ENCODE measurements around the gene BET1L. TPM values are rescaled to one million over a fixed set of nuclear protein-coding genes. Genes with fewer than 3 reads are reported as not detected.

BET1L gene
- total RNA-seq, 1 donor from 2014 or later, result 46.9 TPM

- H3K9me3 Mint-ChIP-seq, result no peaks in the 10 kb centered on the region
- no peaks in the 10 kb centered on the region for H3K27me3 Mint-ChIP-seq
- intact Hi-C loops (cut with micrococcal nuclease), result no loop called here
- peak overlapping the region; percentile 98 for H3K4me3 Mint-ChIP-seq
- H3K27ac Mint-ChIP-seq, result no peak overlapping the region
- no peak for DNase-seq
- peaks cover 67% of the 10 kb centered on the region for H3K36me3 Mint-ChIP-seq (ENCODE audit: low read depth)
- H3K4me1 Mint-ChIP-seq, result peaks cover 14% of the 10 kb centered on the region
These were observed 3.6 kb upstream of the BET1L start for GRCh38 chr11:210803-211180.

DNA sequence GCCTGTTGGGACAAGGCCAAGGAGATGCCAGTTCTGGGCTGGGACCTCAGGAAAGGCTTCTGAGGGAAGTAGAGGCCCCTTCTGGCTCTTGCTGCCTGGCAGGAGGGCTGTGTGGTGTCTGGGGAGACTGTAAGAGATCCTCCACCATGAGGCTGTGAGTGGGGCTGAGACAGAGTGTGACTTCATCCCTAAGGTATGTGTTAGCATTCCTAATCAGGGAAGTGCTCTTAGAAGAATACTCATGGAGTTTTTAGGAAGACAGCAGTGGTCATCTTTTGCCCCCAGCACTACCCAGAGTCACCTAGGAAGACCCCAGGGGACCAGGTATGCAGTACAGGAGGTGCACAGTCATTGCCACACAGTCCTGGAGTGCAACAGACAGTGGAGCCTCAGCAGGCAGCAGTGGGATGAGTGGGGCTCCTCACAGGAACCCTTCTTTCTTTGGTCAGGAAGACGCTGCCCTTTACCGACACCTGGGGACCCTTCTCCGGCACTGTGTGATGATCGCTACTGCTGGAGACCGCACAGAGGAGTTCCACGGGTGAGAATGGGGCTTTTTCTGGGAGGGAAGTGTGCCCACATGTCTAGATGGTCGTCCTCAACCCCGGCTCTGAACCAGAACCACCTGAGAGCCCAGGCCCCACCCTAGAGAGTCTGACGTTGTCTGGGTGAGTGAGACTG, 3.1 kb upstream of the BET1L start:
- intact Hi-C loops (cut with micrococcal nuclease), result no loop called here
- H3K4me3 Mint-ChIP-seq, result peak overlapping the region; percentile 98
- H3K9me3 Mint-ChIP-seq, result no peaks in the 10 kb centered on the region
- peaks cover 14% of the 10 kb centered on the region for H3K4me1 Mint-ChIP-seq
- no peak for DNase-seq
- no peaks in the 10 kb centered on the region for H3K27me3 Mint-ChIP-seq
- H3K36me3 Mint-ChIP-seq (ENCODE audit: low read depth), result peaks cover 68% of the 10 kb centered on the region
- peak overlapping the region; percentile 45 for H3K27ac Mint-ChIP-seq

GRCh38 chr11:209275-210121, 2.3 kb upstream of the BET1L start:
- peak overlapping the region; percentile 98 for H3K4me3 Mint-ChIP-seq
- peaks cover 69% of the 10 kb centered on the region for H3K36me3 Mint-ChIP-seq (ENCODE audit: low read depth)
- intact Hi-C loops (cut with micrococcal nuclease), result loop anchor here (5.0 kb wide), 2 partner anchors 148 to 208 kb away; no protein-coding TSS in a partner anchor
- no peaks in the 10 kb centered on the region for H3K9me3 Mint-ChIP-seq
- peak overlapping the region; percentile 100 for H3K27ac Mint-ChIP-seq
- no peaks in the 10 kb centered on the region for H3K27me3 Mint-ChIP-seq
- DNase-seq, result no peak
- peaks cover 16% of the 10 kb centered on the region for H3K4me1 Mint-ChIP-seq

- H3K4me3 Mint-ChIP-seq, result peak overlapping the region; percentile 98
- intact Hi-C loops (cut with micrococcal nuclease), result loop anchor here (1.0 to 5.0 kb wide), 3 partner anchors 103 to 208 kb away; no protein-coding TSS in a partner anchor
- H3K27me3 Mint-ChIP-seq, result no peaks in the 10 kb centered on the region
- peaks cover 17% of the 10 kb centered on the region for H3K4me1 Mint-ChIP-seq
- H3K9me3 Mint-ChIP-seq, result no peaks in the 10 kb centered on the region
- peaks cover 69% of the 10 kb centered on the region for H3K36me3 Mint-ChIP-seq (ENCODE audit: low read depth)
- H3K27ac Mint-ChIP-seq, result peak overlapping the region; percentile 100
- no peak for DNase-seq
These were observed 1.7 kb upstream of the BET1L start for GRCh38 chr11:208917-209260.

DNA sequence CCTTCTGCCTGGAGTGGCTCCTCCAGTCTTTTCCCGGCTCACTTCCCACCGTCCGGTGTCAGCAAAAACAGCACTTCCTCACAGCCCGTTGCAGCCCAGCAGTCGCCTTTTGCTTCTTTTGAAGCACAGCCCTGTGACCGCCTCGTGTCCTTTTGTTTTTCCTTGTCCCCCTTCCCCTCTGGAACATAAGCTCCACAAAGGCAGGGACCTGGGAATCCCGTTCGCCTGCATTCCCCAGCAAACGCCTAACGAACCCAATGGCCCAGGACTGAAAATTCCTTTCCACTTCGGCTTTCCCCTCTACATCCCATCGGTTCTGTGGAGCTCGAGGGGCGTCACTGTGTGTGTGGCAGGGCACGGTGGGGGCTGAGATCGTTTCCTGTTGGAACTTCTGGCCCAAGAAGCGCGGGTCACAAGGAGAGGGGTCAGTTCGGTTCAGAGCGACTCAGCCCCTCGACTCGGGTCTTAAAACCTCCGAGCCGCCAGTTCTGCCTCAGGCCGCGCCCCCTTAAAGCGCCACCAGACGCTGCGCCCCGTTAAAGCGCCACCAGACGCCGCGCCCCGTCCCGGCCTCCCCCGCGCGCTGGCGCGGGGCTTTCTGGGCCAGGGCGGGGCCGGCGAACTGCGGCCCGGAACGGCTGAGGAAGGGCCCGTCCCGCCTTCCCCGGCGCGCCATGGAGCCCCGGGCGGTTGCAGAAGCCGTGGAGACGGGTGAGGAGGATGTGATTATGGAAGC, 1.1 kb upstream of the BET1L start:
- Mint-ChIP-seq H3K27ac (peak overlapping the region; percentile 100), H3K36me3 (ENCODE audit: low read depth) (peaks cover 71% of the 10 kb centered on the region), H3K4me3 (peak overlapping the region; percentile 98), H3K27me3 (no peaks in the 10 kb centered on the region), H3K9me3 (no peaks in the 10 kb centered on the region), H3K4me1 (peaks cover 20% of the 10 kb centered on the region)
- intact Hi-C loops (cut with micrococcal nuclease), result loop anchor here (1.0 to 5.0 kb wide), 3 partner anchors 104 to 209 kb away; no protein-coding TSS in a partner anchor
- peak; percentile 96 for DNase-seq

GRCh38 chr11:207863-208180, 623 bp upstream of the BET1L start:
- Mint-ChIP-seq H3K9me3 (no peaks in the 10 kb centered on the region), H3K4me1 (peaks cover 24% of the 10 kb centered on the region), H3K27me3 (no peaks in the 10 kb centered on the region), H3K36me3 (ENCODE audit: low read depth) (peaks cover 71% of the 10 kb centered on the region), H3K4me3 (peak overlapping the region; percentile 98), H3K27ac (peak overlapping the region; percentile 100)
- no peak for DNase-seq
- intact Hi-C loops (cut with micrococcal nuclease), result loop anchor here (1.0 to 5.0 kb wide), 6 partner anchors 28 to 298 kb away; partner anchors contain the start of genes PSMD13 and SIRT3

DNA sequence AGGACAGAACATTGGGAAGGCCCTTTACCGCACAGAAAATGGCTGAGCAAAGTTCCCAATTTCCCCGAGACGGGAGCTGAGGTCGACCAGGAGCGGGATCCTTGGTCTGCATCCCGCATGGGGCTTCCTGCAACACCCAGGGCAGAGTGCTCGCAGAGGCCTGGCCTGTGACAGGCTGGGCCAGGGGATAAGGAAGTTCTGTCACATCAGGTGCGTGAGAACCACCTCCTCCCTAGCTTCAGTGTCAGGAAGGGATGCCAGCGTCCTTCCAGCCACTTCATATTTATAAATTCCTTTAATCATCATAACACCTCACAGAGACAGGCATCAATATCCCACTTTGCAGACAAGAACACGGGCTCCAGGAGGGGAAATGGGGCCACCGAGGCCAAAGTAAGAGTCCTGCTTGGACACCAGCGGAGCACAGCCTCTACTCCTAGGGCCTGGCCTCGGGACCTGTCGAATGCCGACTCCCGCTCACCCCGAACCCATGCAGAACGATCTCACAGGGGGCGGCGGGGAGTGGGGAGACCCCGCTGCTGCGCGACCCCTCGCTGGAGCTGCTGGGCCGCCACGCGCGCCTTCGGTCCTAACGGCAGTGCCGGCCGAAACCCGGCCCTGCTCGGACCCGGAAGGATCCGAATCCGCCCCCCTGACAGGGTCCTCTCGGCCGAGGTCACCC, 532 bp downstream of the BET1L start:
- Mint-ChIP-seq H3K4me1 (peaks cover 35% of the 10 kb centered on the region), H3K4me3 (peak overlapping the region; percentile 98), H3K36me3 (ENCODE audit: low read depth) (peaks cover 70% of the 10 kb centered on the region), H3K27ac (peak overlapping the region; percentile 100), H3K27me3 (no peaks in the 10 kb centered on the region), H3K9me3 (no peaks in the 10 kb centered on the region)
- no peak for DNase-seq
- intact Hi-C loops (cut with micrococcal nuclease), result loop anchor here (1.0 to 5.0 kb wide), 5 partner anchors 30 to 300 kb away; partner anchors contain the start of genes PSMD13 and SIRT3

GRCh38 chr11:206002-206384, 1.2 kb downstream of the BET1L start:
- H3K36me3 Mint-ChIP-seq (ENCODE audit: low read depth), result peaks cover 63% of the 10 kb centered on the region
- H3K4me1 Mint-ChIP-seq, result peaks cover 37% of the 10 kb centered on the region
- peak overlapping the region; percentile 100 for H3K27ac Mint-ChIP-seq
- no peaks in the 10 kb centered on the region for H3K27me3 Mint-ChIP-seq
- no peaks in the 10 kb centered on the region for H3K9me3 Mint-ChIP-seq
- intact Hi-C loops (cut with micrococcal nuclease), result loop anchor here (5.0 kb wide), 2 partner anchors 151 to 211 kb away; no protein-coding TSS in a partner anchor
- DNase-seq, result no peak
- H3K4me3 Mint-ChIP-seq, result peak overlapping the region; percentile 98

DNA sequence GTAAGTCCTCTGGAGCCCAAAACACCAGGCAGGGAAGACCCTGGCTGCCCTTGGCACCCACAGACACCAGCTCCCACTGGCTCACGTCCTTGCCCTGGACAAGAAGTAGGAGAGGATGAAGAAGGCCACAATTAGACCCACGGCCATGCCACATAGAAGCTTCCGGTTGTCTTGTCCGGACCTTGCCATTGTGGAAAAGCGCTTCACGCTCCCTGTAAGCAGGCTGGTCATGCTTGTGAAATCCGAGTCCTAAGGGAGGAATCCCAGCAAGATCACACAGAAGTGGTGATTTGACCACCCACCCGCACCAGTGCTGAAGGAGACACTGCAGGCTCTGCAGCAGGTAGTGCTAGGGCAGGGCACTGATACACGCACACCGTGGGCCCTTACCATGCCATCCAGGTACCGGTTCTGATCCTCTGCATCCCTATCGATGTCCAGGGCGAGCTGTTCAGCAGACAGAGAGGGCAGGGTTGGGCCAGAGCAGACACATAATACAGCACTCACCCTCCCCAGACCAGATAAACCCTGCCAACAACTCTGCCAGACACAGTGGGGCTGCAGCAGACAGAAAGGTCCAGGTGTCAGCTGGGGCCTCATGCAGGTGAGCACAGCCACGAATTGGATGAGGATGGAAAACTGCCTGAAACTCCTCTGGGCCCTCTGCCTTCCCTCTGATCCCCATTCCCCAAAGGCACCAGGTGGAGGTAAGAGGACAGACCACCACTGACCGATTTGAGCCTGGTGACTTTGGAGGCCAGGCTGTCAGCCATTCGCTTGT, 1.8 kb downstream of the BET1L start:
- H3K4me1 Mint-ChIP-seq, result peaks cover 37% of the 10 kb centered on the region
- no peaks in the 10 kb centered on the region for H3K27me3 Mint-ChIP-seq
- intact Hi-C loops (cut with micrococcal nuclease), result loop anchor here (5.0 kb wide), 2 partner anchors 152 to 212 kb away; no protein-coding TSS in a partner anchor
- DNase-seq, result no peak
- peaks cover 61% of the 10 kb centered on the region for H3K36me3 Mint-ChIP-seq (ENCODE audit: low read depth)
- H3K4me3 Mint-ChIP-seq, result peak overlapping the region; percentile 98
- peak overlapping the region; percentile 34 for H3K27ac Mint-ChIP-seq
- H3K9me3 Mint-ChIP-seq, result no peaks in the 10 kb centered on the region

DNA sequence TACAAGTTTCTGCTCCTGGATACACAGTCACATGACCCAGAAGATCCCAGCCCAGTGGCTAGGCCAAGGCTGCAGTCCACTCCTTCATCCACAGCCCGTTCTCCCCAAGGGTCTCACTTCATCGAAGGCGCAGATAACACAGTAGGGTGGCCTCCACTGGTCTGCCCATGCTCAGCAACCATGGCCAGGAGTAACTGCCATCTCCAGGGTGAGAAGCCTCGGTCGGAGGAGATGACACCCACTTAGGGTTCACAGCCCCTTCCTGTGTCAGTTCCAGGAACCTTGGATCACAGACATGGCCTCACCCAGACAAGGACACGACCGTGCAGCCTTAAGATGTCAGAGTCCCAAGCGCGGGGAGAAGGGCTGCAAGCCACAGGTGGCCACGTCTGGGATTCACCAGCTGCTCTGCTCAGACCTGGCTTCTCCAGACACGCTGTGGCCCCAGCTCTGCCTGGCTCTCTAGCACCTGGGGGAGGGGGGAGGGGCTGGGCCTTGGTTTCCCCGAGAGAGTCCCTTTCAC, 2.6 kb downstream of the BET1L start:
- H3K27me3 Mint-ChIP-seq, result no peaks in the 10 kb centered on the region
- H3K36me3 Mint-ChIP-seq (ENCODE audit: low read depth), result peaks cover 53% of the 10 kb centered on the region
- H3K4me1 Mint-ChIP-seq, result peaks cover 32% of the 10 kb centered on the region

GRCh38 chr11:203945-204586, 3.1 kb downstream of the BET1L start:
- Mint-ChIP-seq H3K9me3 (no peaks in the 10 kb centered on the region), H3K27me3 (no peaks in the 10 kb centered on the region), H3K4me3 (peak overlapping the region; percentile 15), H3K27ac (peak overlapping the region; percentile 43), H3K36me3 (ENCODE audit: low read depth) (peaks cover 49% of the 10 kb centered on the region), H3K4me1 (peaks cover 31% of the 10 kb centered on the region)
- DNase-seq, result peak; percentile 57
- intact Hi-C loops (cut with micrococcal nuclease), result no loop called here

More for the DNA sequence above, 2.6 kb downstream of the BET1L start:
- Mint-ChIP-seq H3K4me3 (no peak overlapping the region), H3K9me3 (no peaks in the 10 kb centered on the region), H3K27ac (no peak overlapping the region)
- intact Hi-C loops (cut with micrococcal nuclease), result loop anchor here (5.0 kb wide), 2 partner anchors 153 to 213 kb away; no protein-coding TSS in a partner anchor
- peak; percentile 56 for DNase-seq

Measured in activated CD4-positive, alpha-beta T cell treated with anti-CD3 and anti-CD28 coated beads, Interleukin-2, amount 10 ng/mL, durations not matched to agents 24 days and 14 days (primary cell).